ENCODE results near the gene SUOX.

The SUOX gene

DNA sequence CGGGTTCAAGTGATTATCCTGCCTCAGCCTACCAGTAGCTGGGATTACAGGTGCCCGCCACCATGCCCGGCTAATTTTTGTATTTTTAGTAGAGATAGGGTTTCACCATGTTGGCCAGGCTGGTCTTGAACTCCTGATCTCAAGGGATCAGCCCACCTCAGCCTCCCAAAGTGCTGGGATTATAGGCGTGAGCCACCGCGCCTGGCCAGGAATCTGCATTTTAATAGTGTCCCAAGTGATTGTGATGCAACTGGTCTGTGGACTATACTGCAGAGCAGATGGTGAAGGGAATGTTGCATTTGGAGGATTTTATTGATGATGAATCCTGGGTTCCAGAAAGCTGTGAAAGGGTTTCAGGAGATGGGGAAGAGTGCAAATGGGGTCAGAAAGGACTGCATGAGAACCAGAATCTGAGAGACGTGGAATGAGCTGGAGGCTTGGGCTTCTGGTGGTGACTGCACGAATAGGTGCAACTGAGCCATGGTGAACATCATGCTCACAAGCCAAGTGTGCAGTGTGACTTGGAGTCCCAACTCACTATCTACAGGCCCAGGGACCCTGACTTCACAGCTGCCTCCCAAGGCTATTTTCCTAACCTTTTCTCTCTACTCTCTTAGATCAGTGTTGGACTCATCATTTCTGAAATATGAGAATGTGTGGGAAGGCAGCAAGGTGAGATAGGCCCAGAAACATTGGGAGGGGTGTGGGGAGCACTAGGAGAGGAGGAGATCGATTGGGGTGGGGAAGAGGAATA is 49.1 kb downstream of the SUOX start:
- Histone ChIP-seq H3K4me3 (ENCODE audit: low read depth, low read length, poor library complexity, severe bottlenecking) (no peak overlapping the region), H3K27ac (ENCODE audit: low read depth, low read length, poor library complexity, severe bottlenecking) (peak overlapping the region; percentile 67), H2AFZ (ENCODE audit: low read length) (no peak overlapping the region), H3K36me3 (ENCODE audit: insufficient read depth, low read length) (peaks cover 38% of the 10 kb centered on the region), H3K4me1 (ENCODE audit: insufficient read depth, low read length, severe bottlenecking) (peaks cover 23% of the 10 kb centered on the region), H3K4me2 (ENCODE audit: low read length) (no peak overlapping the region), H3K9me2 (ENCODE audit: low read depth, low read length) (no peaks in the 10 kb centered on the region), H3K9me3 (ENCODE audit: low read length) (no peaks in the 10 kb centered on the region), H3F3A (ENCODE audit: insufficient read depth, low read length) (no peaks in the 10 kb centered on the region), H3K27me3 (ENCODE audit: insufficient read depth, low read length) (no peaks in the 10 kb centered on the region), H3K79me2 (ENCODE audit: insufficient read depth, low read length) (peaks cover 17% of the 10 kb centered on the region), H4K20me1 (ENCODE audit: insufficient read depth, low read length) (no peaks in the 10 kb centered on the region), H3K9ac (ENCODE audit: low read length) (no peak overlapping the region; the same call in 1 of the 2 replicates)
- no peak for TF ChIP-seq EZH2 (IDR thresholded peaks at IDR 0.05; ENCODE audit: borderline replicate concordance, low read length)
- TF ChIP-seq, protein P1, sequence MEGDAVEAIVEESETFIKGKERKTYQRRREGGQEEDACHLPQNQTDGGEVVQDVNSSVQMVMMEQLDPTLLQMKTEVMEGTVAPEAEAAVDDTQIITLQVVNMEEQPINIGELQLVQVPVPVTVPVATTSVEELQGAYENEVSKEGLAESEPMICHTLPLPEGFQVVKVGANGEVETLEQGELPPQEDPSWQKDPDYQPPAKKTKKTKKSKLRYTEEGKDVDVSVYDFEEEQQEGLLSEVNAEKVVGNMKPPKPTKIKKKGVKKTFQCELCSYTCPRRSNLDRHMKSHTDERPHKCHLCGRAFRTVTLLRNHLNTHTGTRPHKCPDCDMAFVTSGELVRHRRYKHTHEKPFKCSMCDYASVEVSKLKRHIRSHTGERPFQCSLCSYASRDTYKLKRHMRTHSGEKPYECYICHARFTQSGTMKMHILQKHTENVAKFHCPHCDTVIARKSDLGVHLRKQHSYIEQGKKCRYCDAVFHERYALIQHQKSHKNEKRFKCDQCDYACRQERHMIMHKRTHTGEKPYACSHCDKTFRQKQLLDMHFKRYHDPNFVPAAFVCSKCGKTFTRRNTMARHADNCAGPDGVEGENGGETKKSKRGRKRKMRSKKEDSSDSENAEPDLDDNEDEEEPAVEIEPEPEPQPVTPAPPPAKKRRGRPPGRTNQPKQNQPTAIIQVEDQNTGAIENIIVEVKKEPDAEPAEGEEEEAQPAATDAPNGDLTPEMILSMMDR (IDR thresholded peaks at IDR 0.05; ENCODE audit: low read length): no peak

DNA sequence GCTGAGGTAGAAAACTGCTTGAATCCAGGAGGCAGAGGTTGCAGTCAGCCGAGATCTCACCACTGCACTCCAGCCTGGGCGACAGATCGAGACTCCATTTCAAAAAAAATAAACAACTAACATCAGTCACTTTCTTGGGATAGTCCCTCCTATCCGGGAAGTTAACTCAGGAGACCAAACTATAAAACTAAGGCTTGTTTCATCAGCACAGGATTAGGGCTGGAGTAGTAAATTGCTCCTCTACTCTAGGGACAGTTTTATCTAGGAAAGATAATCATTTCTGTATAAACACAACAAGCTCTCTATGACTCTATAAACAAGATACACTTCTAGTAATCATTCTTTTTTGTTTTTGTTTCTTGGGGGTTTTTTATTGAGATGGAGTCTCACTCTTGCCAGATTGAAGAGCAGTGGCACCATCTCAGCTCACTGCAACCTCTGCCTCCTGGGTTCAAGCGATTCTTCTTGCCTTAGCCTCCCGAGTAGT is 56.4 kb downstream of the SUOX start:
- H3K79me2 ChIP-seq (ENCODE audit: insufficient read depth, low read length): no peaks in the 10 kb centered on the region
- no peaks in the 10 kb centered on the region for H3K4me1 ChIP-seq (ENCODE audit: insufficient read depth, low read length, severe bottlenecking)
- no peaks in the 10 kb centered on the region; the same call in 1 of the 2 replicates for H3K9me3 ChIP-seq (ENCODE audit: low read length)
- H4K20me1 ChIP-seq (ENCODE audit: insufficient read depth, low read length): no peaks in the 10 kb centered on the region
- no peak overlapping the region for H3K4me3 ChIP-seq (ENCODE audit: low read depth, low read length, poor library complexity, severe bottlenecking)
- H3K4me2 ChIP-seq (ENCODE audit: low read length): no peak overlapping the region
- H3K9me2 ChIP-seq (ENCODE audit: low read depth, low read length): no peaks in the 10 kb centered on the region
- no peak overlapping the region for H2AFZ ChIP-seq (ENCODE audit: low read length)
- H3K27ac ChIP-seq (ENCODE audit: low read depth, low read length, poor library complexity, severe bottlenecking): no peak overlapping the region
- H3F3A ChIP-seq (ENCODE audit: insufficient read depth, low read length): no peaks in the 10 kb centered on the region
- no peaks in the 10 kb centered on the region for H3K27me3 ChIP-seq (ENCODE audit: insufficient read depth, low read length)
- TF ChIP-seq, protein P1 (IDR thresholded peaks at IDR 0.05; ENCODE audit: low read length): no peak
- no peak for TF ChIP-seq EZH2 (IDR thresholded peaks at IDR 0.05; ENCODE audit: borderline replicate concordance, low read length)
- no peaks in the 10 kb centered on the region for H3K36me3 ChIP-seq (ENCODE audit: insufficient read depth, low read length)
- no peak overlapping the region for H3K9ac ChIP-seq (ENCODE audit: low read length)

Data from OCI-LY1 (cell line).